NCI-H2171 (cell line): ENCODE data around the gene SYCP3.
A peak's percentile ranks its signal among the peaks of the same experiment; 100 is the strongest.
"Not testable (repeated sequence)": the region's sequence is repeated elsewhere in the genome, so short reads cannot be mapped to it uniquely, and the experiment has no call there.

ENCODE experiments used
- DNase-seq: peaks from one replicate; lab custom pipeline; 2025; lab: John Stamatoyannopoulos, UW

The SYCP3 gene

GRCh38 chr12:101713059-101713682, 26.1 kb downstream of the SYCP3 start:
- no peak for DNase-seq

DNA sequence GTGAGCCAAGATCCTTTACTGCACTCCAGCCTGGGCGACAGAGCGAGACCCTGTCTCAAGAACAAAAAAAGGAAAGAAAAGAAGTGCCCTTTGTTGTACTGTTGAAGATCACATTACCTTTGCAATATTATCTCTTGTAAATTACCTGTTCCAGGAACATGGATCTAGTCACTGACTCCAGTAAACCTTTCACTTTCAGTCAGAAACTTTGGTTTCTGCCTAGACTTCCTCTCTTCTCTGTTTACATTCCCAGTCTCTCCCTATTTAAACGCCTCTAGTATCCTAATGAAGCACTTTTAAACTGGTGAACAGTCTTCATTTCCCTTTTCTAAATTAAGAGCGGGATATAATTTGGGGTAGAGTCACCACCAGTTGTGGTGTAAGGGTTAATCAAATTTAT, 29.0 kb downstream of the SYCP3 start:
- no peak for DNase-seq

DNA sequence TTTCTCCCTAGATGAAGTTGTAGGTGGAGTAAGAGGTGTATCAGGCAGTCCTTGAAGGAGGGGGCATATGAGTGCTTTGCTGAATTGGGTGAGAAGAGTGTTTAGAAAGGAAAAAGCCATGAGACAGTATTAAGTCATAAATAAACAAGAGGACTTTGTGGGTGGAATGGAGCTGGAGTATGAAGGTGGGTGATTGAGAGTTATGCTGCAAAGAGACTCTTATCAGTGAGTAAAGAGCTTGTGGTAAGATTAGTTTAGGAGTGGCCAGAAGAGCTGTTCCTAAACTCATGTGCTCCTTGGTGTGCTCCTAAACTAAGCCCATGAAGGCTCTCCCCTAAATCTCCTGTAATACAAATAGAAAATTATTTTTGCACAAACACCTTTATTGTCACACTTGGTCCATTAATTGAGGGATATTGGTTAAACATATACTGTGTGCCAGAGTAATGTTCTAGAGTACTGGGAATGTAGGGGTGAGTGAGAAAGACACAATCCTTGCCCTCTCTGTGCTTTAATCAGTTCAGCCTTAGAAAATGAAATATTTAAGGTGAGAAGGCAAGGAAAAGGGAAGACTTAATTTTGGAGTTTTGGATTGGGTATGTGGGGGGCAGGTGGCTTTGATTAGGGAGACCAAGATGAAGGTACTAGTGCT, 32.0 kb downstream of the SYCP3 start:
- DNase-seq: no peak

DNA sequence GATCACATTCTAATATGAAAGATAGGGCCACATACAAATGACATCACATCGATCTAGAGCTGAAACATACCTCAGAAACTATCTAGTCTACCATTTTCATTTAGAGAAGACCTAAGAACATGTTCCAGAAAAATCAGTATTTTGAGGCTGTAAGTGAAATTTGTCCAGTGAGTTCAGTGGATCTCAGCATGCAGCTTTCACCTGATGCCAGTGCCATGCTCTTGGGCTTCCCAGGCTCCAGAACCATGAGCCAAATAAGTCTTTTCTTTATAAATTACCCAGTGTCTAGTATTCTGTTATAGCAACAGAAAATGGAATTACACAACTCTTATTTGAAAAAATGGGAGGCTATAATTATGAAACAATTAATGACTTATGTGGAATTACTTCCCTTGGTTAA, 32.9 kb downstream of the SYCP3 start:
- DNase-seq: no peak

- DNase-seq: no peak
These were observed 35.8 kb downstream of the SYCP3 start for GRCh38 chr12:101703487-101703886.

- DNase-seq: no peak
These were observed 38.9 kb downstream of the SYCP3 start for GRCh38 chr12:101700299-101700820.

DNA sequence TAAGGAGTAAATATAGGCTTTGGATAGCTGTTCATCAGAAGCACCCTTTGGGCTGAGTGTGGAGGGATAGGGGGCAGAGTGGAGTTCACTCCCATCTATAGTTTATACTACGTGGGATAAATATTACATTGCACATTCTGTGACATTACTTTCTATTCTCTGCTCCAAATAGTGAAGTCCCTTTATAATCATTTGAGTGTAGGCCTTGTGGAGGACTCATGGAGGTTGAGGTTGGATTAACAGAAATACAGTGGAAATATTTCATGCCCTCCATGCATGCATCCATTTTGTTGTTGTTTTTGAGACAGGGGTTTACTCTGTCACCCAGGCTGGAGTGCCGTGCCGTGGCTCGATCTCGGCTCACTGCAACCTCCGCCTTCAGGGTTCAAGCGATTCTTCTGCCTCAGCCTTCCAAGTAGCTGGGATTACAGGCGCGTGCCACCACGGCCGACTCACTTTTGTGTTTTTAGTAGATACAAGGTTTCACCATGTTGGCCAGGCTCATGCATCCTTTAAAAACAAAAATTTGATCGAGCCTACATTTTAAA, 40.4 kb downstream of the SYCP3 start:
- DNase-seq: no peak

GRCh38 chr12:101697930-101698799, 41.1 kb downstream of the SYCP3 start:
- no peak for DNase-seq

- DNase-seq: peak; percentile 63
These were observed 41.9 kb downstream of the SYCP3 start, which contains the start of gene CHPT1 for GRCh38 chr12:101697197-101697929. TSS of gene CHPT1 (plus strand) at chr12:101697640. CDS start at chr12:101697862, 222 bp downstream.

DNA sequence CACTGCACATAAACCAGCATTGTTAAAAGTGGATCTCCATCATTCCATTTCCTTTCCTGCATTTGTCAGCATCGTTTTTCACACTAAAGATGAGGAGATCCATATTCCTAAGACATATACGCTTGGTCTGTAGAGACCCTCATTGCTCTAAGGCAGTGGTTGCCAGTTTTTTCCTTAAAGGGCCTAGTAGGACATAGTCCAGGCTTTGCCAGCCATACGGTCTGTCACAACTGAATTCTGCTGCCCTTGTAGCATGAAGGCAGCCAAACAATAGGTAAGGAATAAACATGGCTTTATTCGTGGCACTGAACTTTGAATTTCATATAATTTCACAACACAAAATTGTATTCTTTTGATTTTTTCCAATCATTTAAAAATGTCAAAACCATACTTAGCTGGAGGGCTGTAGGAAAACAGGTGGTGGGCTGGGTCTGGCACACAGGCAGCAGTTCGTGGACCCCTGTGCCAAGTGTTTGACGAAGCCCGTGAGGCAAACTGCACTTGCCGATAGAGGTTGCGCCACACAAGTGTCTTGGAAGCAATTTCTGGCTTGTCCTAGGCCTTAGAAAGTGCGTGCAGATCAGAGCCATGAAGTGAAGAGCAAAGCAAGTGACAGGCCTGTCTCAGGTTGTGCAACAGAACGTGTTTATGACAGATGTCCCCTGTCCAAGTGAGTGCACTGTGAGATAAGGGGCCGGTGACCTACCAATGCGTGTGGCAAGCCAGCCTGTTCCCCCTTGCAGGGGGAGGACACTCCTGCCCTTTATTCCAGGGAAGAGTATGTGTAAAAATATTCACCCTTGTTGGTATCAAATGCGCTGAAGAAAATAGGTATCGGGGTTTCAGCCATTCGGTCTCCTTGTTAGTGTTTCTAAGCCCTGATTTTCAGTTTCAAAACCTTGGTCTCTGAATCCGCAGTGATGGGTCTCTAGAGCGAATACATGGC, 42.7 kb downstream of the SYCP3 start:
- no peak for DNase-seq

DNA sequence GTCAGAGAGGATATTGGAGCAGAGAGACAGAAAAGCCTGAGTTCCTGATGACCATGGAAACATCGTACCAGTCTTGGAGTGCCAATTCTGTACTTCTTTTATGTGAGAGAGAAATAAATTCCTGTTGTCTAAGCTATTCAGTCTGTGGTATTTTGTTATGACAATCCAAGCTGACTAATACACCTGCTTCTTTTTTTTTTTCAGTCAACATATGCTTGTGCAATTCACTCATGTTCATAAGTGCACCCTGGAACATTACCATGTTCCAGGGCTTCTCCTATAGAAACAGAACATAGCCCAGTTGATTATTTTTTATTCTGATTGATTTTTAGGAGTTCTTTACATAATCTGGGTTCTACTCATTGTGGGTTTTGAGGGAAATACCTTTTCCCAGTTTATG, 43.6 kb downstream of the SYCP3 start:
- DNase-seq: no peak

- no peak for DNase-seq
These were observed 44.3 kb downstream of the SYCP3 start for GRCh38 chr12:101694986-101695385.

- no peak for DNase-seq
These were observed 44.9 kb downstream of the SYCP3 start for GRCh38 chr12:101694297-101694848.

DNA sequence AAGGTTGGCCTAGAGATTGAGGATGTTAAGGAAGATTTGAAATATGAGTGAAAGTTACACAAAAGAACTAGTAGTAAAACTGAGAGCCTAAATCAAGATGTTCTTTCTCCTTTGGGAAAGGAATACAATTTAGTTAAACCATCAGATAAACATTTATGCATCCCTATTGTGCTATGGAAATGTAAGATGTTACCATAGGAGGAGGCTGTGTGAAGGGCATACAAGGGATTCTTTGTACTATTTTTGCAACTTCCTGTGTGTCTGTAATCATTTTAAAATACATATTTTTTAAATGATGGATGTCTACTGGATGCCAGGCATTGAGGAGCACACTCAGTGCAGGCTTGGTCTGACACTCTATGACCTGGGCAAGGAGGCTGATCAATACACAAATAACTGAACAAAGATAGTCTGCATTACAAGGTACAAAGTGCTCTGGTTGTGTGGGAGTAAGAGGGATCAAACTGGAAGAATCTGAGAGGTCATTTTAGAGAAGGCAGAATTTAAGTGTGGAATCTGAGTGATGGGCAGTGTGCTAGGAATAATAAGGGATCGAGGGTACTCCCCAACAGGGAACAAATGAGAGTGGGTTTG, 47.7 kb downstream of the SYCP3 start:
- no peak for DNase-seq

- no peak for DNase-seq
These were observed 48.6 kb downstream of the SYCP3 start for GRCh38 chr12:101690544-101691098.

DNA sequence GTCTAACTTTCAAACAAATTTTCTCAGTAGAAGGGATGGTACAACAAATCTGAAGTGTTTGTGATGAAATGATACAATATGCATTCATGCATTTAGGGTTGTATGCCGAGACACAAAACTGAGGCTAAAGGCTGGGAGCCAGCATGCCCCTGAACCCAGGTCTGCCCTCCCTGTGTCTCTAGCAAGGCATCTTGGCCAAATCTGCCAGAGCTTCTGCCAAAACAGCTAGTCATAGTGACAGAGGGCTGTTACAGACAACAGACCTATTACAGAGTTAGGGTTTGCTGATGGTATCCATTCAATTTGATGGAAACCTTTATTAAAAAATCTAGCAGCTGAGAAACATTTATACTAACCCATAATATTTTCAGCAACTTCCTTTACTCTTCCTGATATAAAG, 53.1 kb downstream of the SYCP3 start:
- no peak for DNase-seq

DNA sequence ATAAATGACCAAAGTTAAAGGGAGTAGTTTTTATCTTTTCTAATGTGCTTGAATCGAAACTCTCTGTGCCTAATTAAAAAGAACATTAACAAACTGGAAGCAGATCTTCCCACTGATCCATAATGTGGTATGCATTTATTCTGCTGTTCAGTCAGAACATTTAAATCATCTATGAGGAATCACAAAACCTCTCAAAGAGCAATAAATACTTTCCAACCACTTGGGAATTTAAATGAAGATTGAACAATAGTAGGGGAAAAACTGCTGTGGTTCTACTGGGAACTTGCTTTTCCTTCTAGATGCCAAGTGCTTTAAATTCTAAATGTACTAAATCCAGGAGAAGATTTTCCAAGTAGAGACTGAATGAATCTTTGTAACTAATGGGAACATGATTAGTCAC, 54.2 kb downstream of the SYCP3 start:
- DNase-seq: no peak

DNA sequence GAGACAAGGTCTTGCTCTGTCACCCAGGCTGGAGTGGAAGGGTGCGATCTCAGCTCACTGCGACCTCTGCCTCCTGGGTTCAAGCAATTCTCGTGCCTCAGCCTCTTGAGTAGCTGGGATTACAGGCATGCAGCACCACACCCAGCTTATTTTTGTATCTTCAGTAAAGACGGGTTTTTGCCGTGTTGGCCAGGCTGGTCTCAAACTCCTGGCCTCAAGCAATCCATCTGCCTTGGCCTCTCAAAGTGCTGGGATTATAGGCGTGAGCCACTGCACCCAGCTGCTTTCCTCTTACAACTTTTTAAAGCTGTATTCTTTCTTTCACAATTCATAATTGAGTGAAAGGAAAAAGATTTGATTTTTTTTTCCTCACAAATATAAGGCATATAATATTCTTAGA, 57.6 kb downstream of the SYCP3 start:
- DNase-seq: not testable (repeated sequence)

DNA sequence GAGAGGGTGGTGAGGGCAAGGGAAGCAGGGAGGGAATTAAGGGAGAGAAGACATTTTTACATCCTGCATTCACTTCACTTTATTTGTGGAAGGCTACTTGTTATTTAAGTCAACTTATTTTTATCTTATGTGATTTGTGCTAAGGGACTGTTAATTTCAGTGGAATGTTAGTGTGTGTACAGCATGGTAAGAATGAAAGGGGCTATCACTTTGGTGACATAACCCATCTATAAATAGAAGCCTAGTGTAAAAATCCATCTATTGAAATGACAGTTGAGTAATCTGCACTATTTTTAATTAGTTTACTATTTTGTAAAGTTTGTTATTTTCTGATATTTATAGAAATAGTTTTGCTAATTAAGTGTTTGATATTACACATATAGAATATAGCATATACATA, 58.6 kb downstream of the SYCP3 start:
- no peak for DNase-seq

DNA sequence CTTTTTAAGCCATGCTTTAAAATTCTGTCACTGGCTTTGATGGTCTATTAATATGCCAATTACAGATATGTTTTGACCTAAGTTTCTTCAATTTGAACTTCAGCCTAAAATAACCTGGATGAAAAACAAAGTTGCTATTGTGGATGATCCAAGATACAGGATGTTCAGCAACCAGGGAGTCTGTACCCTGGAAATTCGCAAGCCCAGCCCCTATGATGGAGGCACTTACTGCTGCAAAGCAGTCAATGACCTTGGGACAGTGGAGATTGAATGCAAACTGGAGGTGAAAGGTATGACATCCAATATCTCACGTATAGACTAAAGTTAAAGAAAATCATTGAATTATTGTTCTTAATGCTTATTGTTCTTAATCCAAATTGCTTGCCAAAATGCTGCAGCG, 59.0 kb downstream of the SYCP3 start:
- DNase-seq: no peak
